ENCODE results near the gene SLIT3.

The SLIT3 gene

GRCh38 chr5:168863021-168863420 is 437.9 kb downstream of the SLIT3 start:
- DNase-seq (ENCODE audit: low read depth): no peak
- TF ChIP-seq, protein P1, sequence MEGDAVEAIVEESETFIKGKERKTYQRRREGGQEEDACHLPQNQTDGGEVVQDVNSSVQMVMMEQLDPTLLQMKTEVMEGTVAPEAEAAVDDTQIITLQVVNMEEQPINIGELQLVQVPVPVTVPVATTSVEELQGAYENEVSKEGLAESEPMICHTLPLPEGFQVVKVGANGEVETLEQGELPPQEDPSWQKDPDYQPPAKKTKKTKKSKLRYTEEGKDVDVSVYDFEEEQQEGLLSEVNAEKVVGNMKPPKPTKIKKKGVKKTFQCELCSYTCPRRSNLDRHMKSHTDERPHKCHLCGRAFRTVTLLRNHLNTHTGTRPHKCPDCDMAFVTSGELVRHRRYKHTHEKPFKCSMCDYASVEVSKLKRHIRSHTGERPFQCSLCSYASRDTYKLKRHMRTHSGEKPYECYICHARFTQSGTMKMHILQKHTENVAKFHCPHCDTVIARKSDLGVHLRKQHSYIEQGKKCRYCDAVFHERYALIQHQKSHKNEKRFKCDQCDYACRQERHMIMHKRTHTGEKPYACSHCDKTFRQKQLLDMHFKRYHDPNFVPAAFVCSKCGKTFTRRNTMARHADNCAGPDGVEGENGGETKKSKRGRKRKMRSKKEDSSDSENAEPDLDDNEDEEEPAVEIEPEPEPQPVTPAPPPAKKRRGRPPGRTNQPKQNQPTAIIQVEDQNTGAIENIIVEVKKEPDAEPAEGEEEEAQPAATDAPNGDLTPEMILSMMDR (IDR thresholded peaks at IDR 0.05; ENCODE audit: control insufficient read depth, extremely low read depth, insufficient read depth): no peak
- H3K4me3 ChIP-seq (ENCODE audit: low read depth, low read length): no peak overlapping the region

DNA sequence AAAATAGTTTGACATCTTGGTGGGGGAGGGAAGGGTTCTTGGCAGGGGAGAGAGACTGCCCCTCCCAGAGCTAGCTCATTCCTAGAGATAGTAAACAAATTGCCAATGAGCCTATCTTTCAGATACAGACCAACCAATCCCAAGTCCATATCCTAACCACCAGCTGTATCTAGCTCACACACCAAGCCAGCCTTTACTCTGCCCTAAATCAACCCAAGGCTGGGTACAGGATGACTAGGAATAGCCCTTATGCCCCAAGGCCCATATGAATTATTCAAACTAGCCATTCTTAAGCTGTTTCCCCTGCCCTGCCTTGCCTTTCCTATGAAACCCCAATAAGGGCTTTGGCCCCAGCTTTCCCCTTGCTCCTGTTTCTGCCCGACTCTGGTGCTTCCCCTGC is 440.4 kb downstream of the SLIT3 start:
- TF ChIP-seq, protein P1 (IDR thresholded peaks at IDR 0.05; ENCODE audit: control insufficient read depth, extremely low read depth, insufficient read depth): no peak
- H3K4me3 ChIP-seq (ENCODE audit: low read depth, low read length): no peak overlapping the region

DNA sequence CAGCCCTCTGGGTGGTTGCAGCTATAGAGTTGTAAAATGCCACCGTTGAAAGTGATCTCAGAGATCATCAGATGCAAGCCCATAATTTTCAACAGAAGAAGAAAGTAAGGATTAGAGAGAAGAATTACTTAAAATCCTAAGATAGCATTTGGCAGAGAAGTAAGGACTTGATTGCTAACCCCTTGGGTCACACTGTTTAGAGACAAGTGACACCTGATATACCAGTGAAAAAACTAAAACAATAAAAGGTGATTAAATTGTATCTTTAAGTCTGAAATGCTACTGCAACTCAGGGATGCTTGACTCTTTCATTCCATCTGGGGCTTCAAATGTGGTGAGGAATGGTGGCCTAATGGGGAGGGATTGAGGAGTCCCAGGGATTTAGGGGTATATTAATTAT is 440.9 kb downstream of the SLIT3 start:
- TF ChIP-seq, protein P1 (IDR thresholded peaks at IDR 0.05; ENCODE audit: control insufficient read depth, extremely low read depth, insufficient read depth): no peak
- DNase-seq (ENCODE audit: low read depth): no peak

More for the DNA sequence above, 440.4 kb downstream of the SLIT3 start:
- no peak for DNase-seq (ENCODE audit: low read depth)

GRCh38 chr5:168859471-168859870 is 441.5 kb downstream of the SLIT3 start:
- TF ChIP-seq, protein P1 (IDR thresholded peaks at IDR 0.05; ENCODE audit: control insufficient read depth, extremely low read depth, insufficient read depth): no peak
- DNase-seq (ENCODE audit: low read depth): no peak
- no peak overlapping the region for H3K4me3 ChIP-seq (ENCODE audit: low read depth, low read length)

More for the DNA sequence above, 440.9 kb downstream of the SLIT3 start:
- H3K4me3 ChIP-seq (ENCODE audit: low read depth, low read length): no peak overlapping the region

- DNase-seq (ENCODE audit: low read depth): no peak
- TF ChIP-seq, protein P1 (IDR thresholded peaks at IDR 0.05; ENCODE audit: control insufficient read depth, extremely low read depth, insufficient read depth): no peak
- H3K4me3 ChIP-seq (ENCODE audit: low read depth, low read length): no peak overlapping the region
These were observed 441.9 kb downstream of the SLIT3 start for GRCh38 chr5:168858994-168859393.

DNA sequence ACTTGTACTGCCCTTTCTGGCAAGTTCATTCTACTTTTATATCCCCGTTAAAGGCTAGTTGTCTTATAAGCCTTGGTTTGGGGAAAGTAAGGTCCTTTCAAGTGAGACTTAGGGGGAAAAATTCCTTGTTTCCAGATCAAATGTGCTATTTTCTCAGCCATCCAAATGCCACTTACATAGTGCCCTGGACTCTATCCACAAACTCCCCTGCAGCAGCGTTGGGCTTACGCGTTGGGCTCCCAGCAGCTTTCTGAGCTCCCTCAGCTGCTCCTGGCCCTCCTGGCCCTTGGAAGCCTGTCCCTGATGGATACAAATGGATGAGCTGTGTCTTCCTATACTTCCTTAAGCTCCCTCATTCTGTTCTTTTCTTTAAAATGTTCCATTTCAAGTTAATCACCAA is 442.6 kb downstream of the SLIT3 start:
- no peak for DNase-seq (ENCODE audit: low read depth)
- H3K4me3 ChIP-seq (ENCODE audit: low read depth, low read length): no peak overlapping the region
- TF ChIP-seq, protein P1 (IDR thresholded peaks at IDR 0.05; ENCODE audit: control insufficient read depth, extremely low read depth, insufficient read depth): no peak

DNA sequence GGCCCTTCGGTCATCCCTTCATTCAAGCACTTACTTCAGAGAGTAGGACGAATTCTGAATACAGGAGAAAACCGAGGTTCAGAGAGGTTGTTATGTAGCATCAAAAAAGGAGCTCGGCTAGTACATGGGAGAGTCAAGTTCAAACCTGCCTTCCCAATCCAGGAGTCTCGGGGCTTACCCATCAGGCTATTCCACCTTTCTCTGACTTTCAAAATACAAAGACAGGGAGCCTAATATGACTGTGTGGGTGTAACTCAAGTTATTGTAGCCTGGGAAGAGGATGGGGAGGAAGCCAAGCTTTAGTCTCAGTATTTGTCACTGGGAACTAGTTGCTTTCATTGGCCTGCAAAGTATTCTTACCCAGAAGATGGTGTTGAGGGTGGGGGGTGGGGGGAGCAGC is 447.0 kb downstream of the SLIT3 start:
- DNase-seq (ENCODE audit: low read depth): no peak
- TF ChIP-seq, protein P1 (IDR thresholded peaks at IDR 0.05; ENCODE audit: control insufficient read depth, extremely low read depth, insufficient read depth): no peak
- H3K4me3 ChIP-seq (ENCODE audit: low read depth, low read length): no peak overlapping the region
